Urinary bladder (tissue), 4 donors: ENCODE measurements around the gene METAP1. TPM values are rescaled to one million over a fixed set of nuclear protein-coding genes. Genes with fewer than 3 reads are reported as not detected.
"Not testable (repeated sequence)": the region's sequence is repeated elsewhere in the genome, so short reads cannot be mapped to it uniquely, and the experiment has no call there.

Experiments
- DNase-seq: peaks from one replicate; pipeline ENCODE4 v3.0.0-alpha.2; 2015; ENCODE audit errors: extremely low spot score
- H3K27ac ChIP-seq: one replicate; pipeline ENCODE4 v1.5.1; 2013; ENCODE audit warnings: low read depth, mild to moderate bottlenecking, moderate library complexity
- H3K36me3 ChIP-seq: one replicate; pipeline ENCODE4 v1.6.1; 2013; ENCODE audit warnings: mild to moderate bottlenecking, moderate library complexity; ENCODE audit not compliant: insufficient read depth
- H3K4me1 ChIP-seq: one replicate; pipeline ENCODE4 v1.6.1; 2013; ENCODE audit warnings: mild to moderate bottlenecking, moderate library complexity; ENCODE audit not compliant: insufficient read depth
- H3K4me3 ChIP-seq: one replicate; pipeline ENCODE4 v1.5.1; 2013; ENCODE audit warnings: low read depth, low read length
- WGBS: extraction: QIAGEN DNeasy Blood & Tissue Kit; methylation state at CpG from one replicate; pipeline ENCODE4 v1.1.7; 2013; 5-methylcytosine and 5-hydroxymethylcytosine counted together
- polyA plus RNA-seq: library from polyadenylated mRNA; stranded (reverse); fragments of 200-250 nt; gene quantifications from one replicate; pipeline ENCODE4 v1.2.3, GENCODE V29; 2013
- total RNA-seq: library from RNA; depleted of rRNA; stranded (reverse); fragments of >200 nt; gene quantifications from one replicate; pipeline ENCODE4 v1.2.3, GENCODE V29; 2014
- donor health status: healthy with polysubstance abuse.
- donor health status: healthy.

METAP1 gene
- total and polyA plus RNA-seq, 2 donors: 38.5 to 45.7 TPM

- no peak for DNase-seq
- Histone ChIP-seq H3K4me1 (no peaks in the 10 kb centered on the region), H3K27ac (no peak overlapping the region), H3K4me3 (no peak overlapping the region), H3K36me3 (no peaks in the 10 kb centered on the region)
- 81% methylated on average over 3 of the region's 3 CpGs for WGBS
These were observed 59.0 kb downstream of the METAP1 start for GRCh38 chr4:99054428-99054994.

- no peaks in the 10 kb centered on the region for H3K4me1 ChIP-seq
- DNase-seq: no peak
- H3K27ac ChIP-seq: no peak overlapping the region
- no peak overlapping the region for H3K4me3 ChIP-seq
- 94% methylated on average over 2 of the region's 2 CpGs for WGBS
- no peaks in the 10 kb centered on the region for H3K36me3 ChIP-seq
These were observed 62.7 kb downstream of the METAP1 start for GRCh38 chr4:99058228-99058627.

DNA sequence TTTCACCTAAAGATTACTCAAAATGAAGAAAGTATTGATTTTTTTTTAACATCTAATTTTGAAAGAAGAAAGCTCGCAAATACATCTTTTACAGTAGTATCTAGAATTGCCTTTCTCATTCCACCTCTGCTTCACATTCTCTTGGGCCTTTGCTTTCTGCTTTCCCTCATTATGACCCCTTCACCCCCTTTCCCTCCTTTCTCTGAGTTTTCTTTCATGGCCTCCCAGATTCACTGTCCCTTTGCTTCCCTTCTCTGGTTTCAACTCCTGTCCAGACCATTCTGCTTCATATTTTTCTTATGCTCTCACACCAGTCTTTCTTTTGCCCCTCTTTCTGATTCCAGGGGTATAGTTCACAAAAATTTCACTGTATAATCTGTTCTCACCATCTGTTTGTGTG is 64.0 kb downstream of the METAP1 start:
- no peaks in the 10 kb centered on the region for H3K4me1 ChIP-seq
- DNase-seq: no peak
- H3K36me3 ChIP-seq: no peaks in the 10 kb centered on the region
- 100% methylated on average over 1 of the region's 1 CpG for WGBS
- H3K27ac ChIP-seq: no peak overlapping the region
- H3K4me3 ChIP-seq: no peak overlapping the region

DNA sequence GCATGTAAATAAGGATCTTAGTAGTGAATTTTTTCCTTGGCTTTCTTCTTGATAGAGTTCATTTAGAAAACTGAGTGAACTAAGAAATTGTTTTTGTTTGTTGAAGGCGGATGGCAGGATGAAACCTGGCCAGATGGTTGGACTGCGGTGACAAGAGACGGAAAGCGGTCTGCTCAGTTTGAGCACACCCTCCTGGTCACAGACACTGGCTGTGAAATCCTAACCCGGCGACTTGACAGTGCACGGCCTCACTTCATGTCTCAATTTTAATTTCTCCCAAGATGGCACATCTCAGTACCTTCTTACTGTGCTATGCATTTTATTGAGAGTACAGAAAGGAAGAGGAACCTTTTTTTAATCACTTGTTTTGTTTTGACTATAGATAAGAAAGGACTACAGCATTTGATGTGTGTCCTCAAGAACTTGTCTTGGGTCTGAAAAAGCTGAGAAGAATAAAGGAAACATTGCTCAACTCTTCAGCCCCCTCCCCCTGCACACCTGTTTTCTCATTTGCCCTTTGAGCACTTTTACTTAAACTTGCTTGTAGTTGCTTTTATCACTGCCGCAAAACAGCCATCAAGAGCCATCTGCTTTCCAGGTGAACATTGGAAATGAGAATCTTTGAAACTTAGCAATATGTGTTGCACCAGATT is 65.7 kb downstream of the METAP1 start:
- WGBS: 94% methylated on average over 8 of the region's 8 CpGs
- no peak overlapping the region for H3K27ac ChIP-seq

DNA sequence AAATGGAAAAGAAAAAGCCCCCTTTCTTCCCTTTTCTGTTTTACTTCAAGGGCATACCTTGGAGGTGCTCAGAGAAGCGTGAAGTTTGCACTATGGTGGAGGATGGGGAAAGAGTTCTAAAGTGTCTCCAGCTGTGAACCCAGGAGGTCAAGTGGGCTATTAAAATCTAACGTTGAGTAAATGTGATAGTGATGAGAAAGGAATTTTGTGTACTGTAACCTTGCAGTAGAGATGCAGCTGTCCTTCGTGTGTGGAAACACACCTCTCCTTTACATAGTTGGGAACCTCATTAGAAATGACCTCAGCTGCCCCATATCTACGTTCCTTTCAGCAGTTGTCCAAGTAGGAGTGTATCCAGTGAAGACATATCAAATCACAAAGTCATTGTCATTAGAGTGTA is 66.6 kb downstream of the METAP1 start:
- H3K27ac ChIP-seq: no peak overlapping the region
- WGBS: 65% methylated on average over 4 of the region's 4 CpGs
- no peaks in the 10 kb centered on the region for H3K4me1 ChIP-seq
- no peaks in the 10 kb centered on the region for H3K36me3 ChIP-seq
- DNase-seq: no peak
- no peak overlapping the region for H3K4me3 ChIP-seq

More for the DNA sequence above, 65.7 kb downstream of the METAP1 start:
- H3K36me3 ChIP-seq: no peaks in the 10 kb centered on the region
- H3K4me3 ChIP-seq: no peak overlapping the region
- no peaks in the 10 kb centered on the region for H3K4me1 ChIP-seq
- DNase-seq: no peak

GRCh38 chr4:99065521-99065920 is 70.0 kb downstream of the METAP1 start:
- H3K27ac ChIP-seq, DNase-seq, H3K36me3 ChIP-seq, H3K4me3 ChIP-seq, H3K4me1 ChIP-seq: not testable (repeated sequence)
- WGBS: 100% methylated on average over 2 of the region's 2 CpGs

GRCh38 chr4:99067617-99068016 is 72.1 kb downstream of the METAP1 start:
- Histone ChIP-seq H3K36me3 (no peaks in the 10 kb centered on the region), H3K4me1 (no peaks in the 10 kb centered on the region), H3K27ac (no peak overlapping the region), H3K4me3 (no peak overlapping the region)
- DNase-seq: no peak
- WGBS: 69% methylated on average over 1 of the region's 1 CpG

DNA sequence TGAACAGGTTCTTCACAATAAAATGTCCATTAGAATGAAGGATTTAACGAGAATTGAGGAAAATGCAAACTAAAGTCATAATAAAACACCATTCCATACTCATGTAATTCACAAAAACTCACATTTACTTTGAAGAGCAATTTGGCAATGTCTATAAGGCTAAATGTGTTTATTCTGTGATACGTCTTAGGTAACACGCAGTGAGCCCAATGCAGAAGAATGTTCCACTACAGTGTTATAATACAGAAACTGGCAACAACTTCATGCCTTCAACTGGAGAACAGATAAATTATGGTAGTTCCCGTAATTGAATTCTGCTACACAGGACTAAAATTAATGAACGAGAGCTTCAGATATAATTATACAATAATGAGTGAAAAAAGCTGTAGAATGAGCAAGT is 75.6 kb downstream of the METAP1 start:
- no peaks in the 10 kb centered on the region for H3K4me1 ChIP-seq
- H3K36me3 ChIP-seq: peaks cover 7% of the 10 kb centered on the region
- WGBS: 83% methylated on average over 5 of the region's 5 CpGs
- no peak overlapping the region for H3K27ac ChIP-seq
- H3K4me3 ChIP-seq: no peak overlapping the region
- DNase-seq: no peak

DNA sequence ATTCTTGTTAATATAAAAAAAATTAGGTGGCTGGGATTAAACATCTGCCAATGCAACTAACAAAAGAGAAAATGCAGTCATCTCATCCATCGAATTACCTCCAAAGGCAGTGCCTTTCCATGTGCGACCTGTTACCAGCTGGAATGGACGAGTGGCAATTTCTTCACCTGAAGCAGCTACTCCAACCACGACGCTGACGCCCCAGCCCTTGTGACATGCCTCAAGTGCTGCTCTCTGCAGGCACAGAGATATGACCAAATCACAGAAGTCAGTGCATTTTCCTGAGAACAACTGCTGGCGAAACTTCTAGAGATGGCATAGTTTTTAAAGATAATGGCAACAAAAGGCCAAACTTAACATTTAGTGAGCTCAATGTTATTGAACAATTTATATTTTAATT is 79.3 kb downstream of the METAP1 start:
- 96% methylated on average over 7 of the region's 7 CpGs for WGBS
- Histone ChIP-seq H3K4me3 (no peak overlapping the region), H3K4me1 (no peaks in the 10 kb centered on the region), H3K36me3 (peaks cover 10% of the 10 kb centered on the region), H3K27ac (no peak overlapping the region)
- DNase-seq: no peak

DNA sequence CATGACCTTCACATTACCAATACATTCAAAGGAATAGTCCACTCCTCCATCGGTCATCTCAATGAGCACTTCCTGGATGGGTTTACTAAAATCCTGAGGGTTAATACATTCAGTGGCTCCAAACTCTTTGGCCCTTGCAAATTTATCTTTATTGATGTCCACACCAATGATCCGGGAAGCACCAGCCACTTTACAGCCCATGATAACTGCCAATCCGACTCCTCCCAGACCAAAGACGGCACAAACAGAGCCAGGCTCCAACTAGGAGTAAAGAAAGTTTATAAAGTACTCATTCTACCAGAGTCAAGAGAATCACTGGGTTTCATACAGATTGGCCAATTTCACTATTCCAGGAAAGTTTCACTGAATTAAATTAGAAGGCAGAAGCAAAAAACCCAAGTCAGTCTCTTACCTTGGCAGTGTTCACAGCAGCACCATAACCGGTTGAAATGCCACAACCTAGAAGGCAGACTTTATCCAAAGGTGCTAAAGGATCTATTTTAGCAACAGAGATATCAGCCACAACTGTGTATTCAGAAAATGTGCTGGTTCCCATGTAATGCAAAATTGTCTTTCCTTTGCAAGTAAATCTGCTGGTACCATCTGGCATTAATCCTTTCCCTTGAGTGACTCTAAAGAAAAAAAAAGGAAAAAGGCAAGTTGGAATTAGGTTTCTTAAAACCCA is 80.9 kb downstream of the METAP1 start:
- Histone ChIP-seq H3K36me3 (peaks cover 10% of the 10 kb centered on the region), H3K4me3 (no peak overlapping the region), H3K4me1 (no peaks in the 10 kb centered on the region), H3K27ac (no peak overlapping the region)
- DNase-seq: no peak
- WGBS: 92% methylated on average over 5 of the region's 5 CpGs

- no peak for DNase-seq
- H3K4me3 ChIP-seq: no peak overlapping the region
- H3K4me1 ChIP-seq: no peaks in the 10 kb centered on the region
- WGBS: 76% methylated on average over 4 of the region's 4 CpGs
- H3K36me3 ChIP-seq: peaks cover 10% of the 10 kb centered on the region
- H3K27ac ChIP-seq: no peak overlapping the region
These were observed 81.7 kb downstream of the METAP1 start for GRCh38 chr4:99077177-99077576.

GRCh38 chr4:99078336-99078735 is 82.8 kb downstream of the METAP1 start:
- WGBS: 91% methylated on average over 5 of the region's 5 CpGs
- H3K4me1 ChIP-seq: no peaks in the 10 kb centered on the region
- peaks cover 13% of the 10 kb centered on the region for H3K36me3 ChIP-seq
- DNase-seq: no peak
- no peak overlapping the region for H3K27ac ChIP-seq
- H3K4me3 ChIP-seq: no peak overlapping the region

GRCh38 chr4:99078931-99079624 is 83.6 kb downstream of the METAP1 start:
- Histone ChIP-seq H3K27ac (no peak overlapping the region), H3K4me3 (no peak overlapping the region), H3K4me1 (no peaks in the 10 kb centered on the region), H3K36me3 (peaks cover 11% of the 10 kb centered on the region)
- no peak for DNase-seq
- WGBS: 73% methylated on average over 5 of the region's 5 CpGs
